Esophagus muscularis mucosa (tissue), 4 donors: ENCODE data around the gene PYCARD. TPM values are rescaled to one million over a fixed set of nuclear protein-coding genes. Genes with fewer than 3 reads are reported as not detected.

ENCODE experiments used
- DNase-seq: peaks from one replicate; pipeline ENCODE4 v3.0.0-alpha.2; 2017; ENCODE audit errors: extremely low spot score
- H3K27ac ChIP-seq, 4 donors: fragments of 200-600 bp; sonication (generic); replicated peaks in 1 of 4; 1 replicate in 3 of 4; 2 replicates in 1 of 4; pipeline ENCODE4 v1.5.1; 2016 to 2019; ENCODE audit warnings: mild to moderate bottlenecking in 1 of 4
- H3K27me3 ChIP-seq, 4 donors: fragments of 200-600 bp; sonication (generic); one replicate each; pipeline versions ENCODE4 v1.5.1 to v1.6.0; 2016 to 2019
- H3K36me3 ChIP-seq, 4 donors: fragments of 200-600 bp; sonication (generic); one replicate each; pipeline ENCODE4 v1.5.1; 2016 to 2019
- H3K4me1 ChIP-seq, 4 donors: fragments of 200-600 bp; sonication (generic); one replicate each; pipeline ENCODE4 v1.5.1; 2016 to 2019
- H3K4me3 ChIP-seq, 4 donors: fragments of 200-600 bp; sonication (generic); 1 replicate in 2 of 4; 2 replicates in 2 of 4; pipeline ENCODE4 v1.5.1; 2016 to 2019; ENCODE audit warnings: mild to moderate bottlenecking in 4 of 4, moderate library complexity in 1 of 4
- H3K9me3 ChIP-seq, 4 donors: fragments of 200-600 bp; sonication (generic); 1 replicate in 3 of 4; 2 replicates in 1 of 4; pipeline ENCODE4 v1.5.1; 2016 to 2019
- EP300 ChIP-seq: sonication (generic); formaldehyde crosslinking; IDR thresholded peaks from one replicate; pipeline ENCODE4 v1.6.1; 2017; ENCODE audit warnings: antibody characterized with exemption
- POLR2A ChIP-seq: fragments of 450-650 bp; IDR thresholded peaks from one replicate; pipeline ENCODE4 v1.6.1; 2017; ENCODE audit warnings: antibody characterized with exemption, moderate library complexity, mild to moderate bottlenecking, low read depth
- POLR2AphosphoS5 ChIP-seq, 2 donors: sonication (generic); formaldehyde crosslinking; IDR thresholded peaks; one replicate each; pipeline ENCODE4 v1.6.1; 2017; ENCODE audit warnings: antibody characterized with exemption in 2 of 2
- WGBS: methylation state at CpG from one replicate; pipeline ENCODE4 v1.1.5; 2018; 5-methylcytosine and 5-hydroxymethylcytosine counted together
- intact Hi-C: fragments of 100-400 bp; cut with DNase I; formaldehyde crosslinking; loops from one replicate; pipeline ENCODE4 v1.15.1; 2023
- total RNA-seq, 4 donors: library from RNA; depleted of rRNA; stranded (reverse); fragments of >200 nt; gene quantifications; one replicate each; pipeline versions ENCODE4 v1.1.0 to v1.2.1, GENCODE V29; 2016
- TF ChIP-seq, protein P1 (sequence below), 3 experiments: fragments of 200-600 bp in 2 of 3; fragments of 450-650 bp in 1 of 3; sonication (generic) in 2 of 3; IDR thresholded peaks; one replicate each; pipeline ENCODE4 v1.5.1; 2017 to 2019; ENCODE audit warnings: antibody characterized with exemption in 3 of 3, mild to moderate bottlenecking in 2 of 3, moderate library complexity in 1 of 3

PYCARD gene
- total RNA-seq, 4 donors from 2014 or later = 14.5 to 28.9 (median 22.9) TPM

DNA sequence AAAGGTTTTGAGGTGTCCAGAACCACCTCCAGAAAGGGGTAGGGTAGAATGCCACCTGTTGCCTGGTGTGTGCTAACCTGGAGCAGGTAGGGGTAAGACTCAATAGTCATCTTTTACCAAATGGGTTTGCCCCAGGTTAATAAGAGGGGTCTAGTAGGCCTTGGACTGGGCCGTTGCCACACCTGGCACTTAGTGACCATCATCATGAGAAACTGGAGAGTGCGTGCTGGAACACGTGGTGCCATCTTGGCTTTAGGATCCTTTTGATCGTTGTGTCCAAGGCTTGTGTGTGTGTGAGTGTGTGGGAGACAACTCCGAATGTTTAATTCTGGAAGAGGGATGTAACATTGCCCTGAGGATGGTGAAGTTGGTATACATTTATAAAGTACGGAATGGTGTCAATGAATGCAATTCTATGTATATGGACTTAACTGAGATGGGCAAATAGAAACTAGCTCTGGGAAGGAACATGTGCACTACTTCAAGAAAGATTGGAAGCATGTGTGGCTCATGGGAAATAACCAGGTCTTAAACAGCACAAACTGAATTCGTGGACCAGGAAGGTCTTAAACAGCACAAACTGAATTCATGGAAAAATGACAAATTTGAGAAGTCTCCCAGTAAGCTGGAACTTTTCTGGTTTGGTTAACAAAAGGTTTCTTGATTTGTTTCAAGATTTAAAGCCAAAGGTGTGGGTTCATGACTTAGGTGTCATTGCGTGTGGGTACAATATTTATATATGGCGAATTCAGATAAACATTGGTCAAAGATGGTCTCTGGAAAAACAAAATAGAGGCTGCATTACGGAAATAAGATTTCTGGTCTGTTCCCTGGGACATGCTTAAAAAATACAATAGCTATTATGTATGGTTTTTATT, 15.4 kb downstream of the PYCARD start:
- TF ChIP-seq POLR2AphosphoS5 (IDR thresholded peaks at IDR 0.05) = no peak
- 68% methylated on average over 10 of the region's 10 CpGs for WGBS
- Histone ChIP-seq H3K4me3 (no peak overlapping the region), H3K36me3 (peaks cover 80 to 100% (median 97%) of the 10 kb centered on the region in 4 donors), H3K27me3 (no peaks in the 10 kb centered on the region), H3K9me3 (no peaks in the 10 kb centered on the region), H3K27ac (no peak overlapping the region), H3K4me1 (peaks cover 19 to 26% (median 23%) of the 10 kb centered on the region in 4 donors)
- DNase-seq = no peak
- intact Hi-C loops = no loop called here

DNA sequence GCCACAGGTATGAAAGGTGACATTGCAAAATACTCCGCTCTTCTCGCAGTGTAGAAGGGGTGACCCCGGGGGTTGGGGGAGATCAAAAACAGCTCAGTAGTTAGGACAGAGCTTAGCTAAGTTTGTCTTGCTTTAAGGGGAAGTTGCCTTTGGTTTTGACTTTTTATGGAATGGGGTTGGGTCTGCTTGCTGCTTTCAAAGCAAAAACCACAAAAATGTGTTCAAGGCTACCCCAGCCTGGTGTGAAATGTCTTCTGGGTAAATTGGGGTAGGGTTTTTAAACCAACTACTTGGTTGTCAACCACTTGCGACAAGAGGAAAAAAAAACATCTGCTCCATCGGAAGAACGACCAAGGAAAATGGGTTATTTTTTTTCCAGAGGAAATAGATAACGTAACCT, 16.4 kb downstream of the PYCARD start:
- Histone ChIP-seq H3K4me1 (peaks cover 26 to 36% (median 33%) of the 10 kb centered on the region in 4 donors), H3K4me3 (no peak overlapping the region), H3K27ac (no peak overlapping the region), H3K27me3 (no peaks in the 10 kb centered on the region), H3K36me3 (peaks cover 70 to 90% (median 87%) of the 10 kb centered on the region in 4 donors), H3K9me3 (no peaks in the 10 kb centered on the region)
- intact Hi-C loops = no loop called here
- DNase-seq = no peak
- 69% methylated on average over 7 of the region's 7 CpGs for WGBS
- TF ChIP-seq EP300 (no peak), POLR2A (no peak), POLR2AphosphoS5 (IDR thresholded peaks at IDR 0.05) (no peak)
- TF ChIP-seq, protein P1, sequence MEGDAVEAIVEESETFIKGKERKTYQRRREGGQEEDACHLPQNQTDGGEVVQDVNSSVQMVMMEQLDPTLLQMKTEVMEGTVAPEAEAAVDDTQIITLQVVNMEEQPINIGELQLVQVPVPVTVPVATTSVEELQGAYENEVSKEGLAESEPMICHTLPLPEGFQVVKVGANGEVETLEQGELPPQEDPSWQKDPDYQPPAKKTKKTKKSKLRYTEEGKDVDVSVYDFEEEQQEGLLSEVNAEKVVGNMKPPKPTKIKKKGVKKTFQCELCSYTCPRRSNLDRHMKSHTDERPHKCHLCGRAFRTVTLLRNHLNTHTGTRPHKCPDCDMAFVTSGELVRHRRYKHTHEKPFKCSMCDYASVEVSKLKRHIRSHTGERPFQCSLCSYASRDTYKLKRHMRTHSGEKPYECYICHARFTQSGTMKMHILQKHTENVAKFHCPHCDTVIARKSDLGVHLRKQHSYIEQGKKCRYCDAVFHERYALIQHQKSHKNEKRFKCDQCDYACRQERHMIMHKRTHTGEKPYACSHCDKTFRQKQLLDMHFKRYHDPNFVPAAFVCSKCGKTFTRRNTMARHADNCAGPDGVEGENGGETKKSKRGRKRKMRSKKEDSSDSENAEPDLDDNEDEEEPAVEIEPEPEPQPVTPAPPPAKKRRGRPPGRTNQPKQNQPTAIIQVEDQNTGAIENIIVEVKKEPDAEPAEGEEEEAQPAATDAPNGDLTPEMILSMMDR (IDR thresholded peaks at IDR 0.05) = no peak

DNA sequence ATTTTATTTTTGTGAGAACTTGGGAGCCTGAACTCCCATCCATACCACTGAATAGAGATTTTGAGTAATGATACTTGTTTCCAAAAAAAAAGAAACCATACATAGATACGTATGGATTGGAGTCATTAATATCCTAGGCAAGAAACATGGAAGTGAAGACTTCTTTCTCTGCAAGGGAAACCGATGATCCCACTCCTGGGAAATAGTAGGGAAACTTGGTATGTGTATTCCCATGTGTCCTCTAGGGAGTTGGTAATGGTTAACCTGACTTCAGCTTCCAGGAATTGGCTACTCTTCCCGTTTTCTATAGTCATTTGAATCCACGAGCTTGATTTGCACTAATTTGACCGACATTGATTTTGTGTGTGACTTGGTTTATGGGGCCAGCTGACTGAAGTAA, 17.2 kb downstream of the PYCARD start:
- H3K27me3 ChIP-seq = no peaks in the 10 kb centered on the region
- WGBS = 67% methylated on average over 5 of the region's 5 CpGs
- no peak overlapping the region for H3K4me3 ChIP-seq
- no peak overlapping the region for H3K27ac ChIP-seq
- peaks cover 26 to 39% (median 37%) of the 10 kb centered on the region in 4 donors for H3K4me1 ChIP-seq
- no peak for DNase-seq
- intact Hi-C loops = no loop called here
- TF ChIP-seq, protein P1 (IDR thresholded peaks at IDR 0.05) = no peak
- TF ChIP-seq POLR2A (no peak), POLR2AphosphoS5 (IDR thresholded peaks at IDR 0.05) (no peak), EP300 (no peak)
- no peaks in the 10 kb centered on the region for H3K9me3 ChIP-seq
- H3K36me3 ChIP-seq = peaks cover 62 to 81% (median 78%) of the 10 kb centered on the region in 4 donors

DNA sequence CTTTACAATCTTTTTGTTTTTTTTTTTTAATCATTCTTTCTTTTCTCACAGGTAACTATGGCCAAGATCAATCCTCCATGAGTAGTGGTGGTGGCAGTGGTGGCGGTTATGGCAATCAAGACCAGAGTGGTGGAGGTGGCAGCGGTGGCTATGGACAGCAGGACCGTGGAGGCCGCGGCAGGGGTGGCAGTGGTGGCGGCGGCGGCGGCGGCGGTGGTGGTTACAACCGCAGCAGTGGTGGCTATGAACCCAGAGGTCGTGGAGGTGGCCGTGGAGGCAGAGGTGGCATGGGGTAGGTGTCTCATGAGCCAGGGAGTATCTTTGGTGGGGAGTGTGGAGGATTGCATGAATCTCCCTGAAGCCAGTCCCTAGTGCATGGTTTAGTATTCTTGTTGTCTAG, 17.7 kb downstream of the PYCARD start:
- H3K4me1 ChIP-seq = peaks cover 26 to 39% (median 37%) of the 10 kb centered on the region in 4 donors
- no peak overlapping the region for H3K4me3 ChIP-seq
- intact Hi-C loops = no loop called here
- H3K27me3 ChIP-seq = no peaks in the 10 kb centered on the region
- H3K36me3 ChIP-seq = peaks cover 57 to 77% (median 74%) of the 10 kb centered on the region in 4 donors
- no peak for DNase-seq
- WGBS = 88% methylated on average over 14 of the region's 14 CpGs
- no peak for TF ChIP-seq EP300
- TF ChIP-seq, protein P1 (IDR thresholded peaks at IDR 0.05) = no peak
- no peak for TF ChIP-seq POLR2A
- TF ChIP-seq POLR2AphosphoS5 (IDR thresholded peaks at IDR 0.05) = no peak
- no peaks in the 10 kb centered on the region for H3K9me3 ChIP-seq
- H3K27ac ChIP-seq = no peak overlapping the region
